Occipital lobe (tissue), 2 donors: Measurements from ENCODE around the gene SLC35D1. TPM values are rescaled to one million over a fixed set of nuclear protein-coding genes. Genes with fewer than 3 reads are reported as not detected.
"Not testable (repeated sequence)": the region's sequence is repeated elsewhere in the genome, so short reads cannot be mapped to it uniquely, and the experiment has no call there.

Experiments
- DNase-seq: peaks from one replicate; lab custom pipeline; 2025; lab: John Stamatoyannopoulos, UW
- total RNA-seq: library from RNA; depleted of rRNA; stranded (reverse); fragments of >200 nt; gene quantifications from one replicate; pipeline ENCODE4 v1.2.3, GENCODE V29; 2014

The SLC35D1 gene
- total RNA-seq, result 13.6 TPM

DNA sequence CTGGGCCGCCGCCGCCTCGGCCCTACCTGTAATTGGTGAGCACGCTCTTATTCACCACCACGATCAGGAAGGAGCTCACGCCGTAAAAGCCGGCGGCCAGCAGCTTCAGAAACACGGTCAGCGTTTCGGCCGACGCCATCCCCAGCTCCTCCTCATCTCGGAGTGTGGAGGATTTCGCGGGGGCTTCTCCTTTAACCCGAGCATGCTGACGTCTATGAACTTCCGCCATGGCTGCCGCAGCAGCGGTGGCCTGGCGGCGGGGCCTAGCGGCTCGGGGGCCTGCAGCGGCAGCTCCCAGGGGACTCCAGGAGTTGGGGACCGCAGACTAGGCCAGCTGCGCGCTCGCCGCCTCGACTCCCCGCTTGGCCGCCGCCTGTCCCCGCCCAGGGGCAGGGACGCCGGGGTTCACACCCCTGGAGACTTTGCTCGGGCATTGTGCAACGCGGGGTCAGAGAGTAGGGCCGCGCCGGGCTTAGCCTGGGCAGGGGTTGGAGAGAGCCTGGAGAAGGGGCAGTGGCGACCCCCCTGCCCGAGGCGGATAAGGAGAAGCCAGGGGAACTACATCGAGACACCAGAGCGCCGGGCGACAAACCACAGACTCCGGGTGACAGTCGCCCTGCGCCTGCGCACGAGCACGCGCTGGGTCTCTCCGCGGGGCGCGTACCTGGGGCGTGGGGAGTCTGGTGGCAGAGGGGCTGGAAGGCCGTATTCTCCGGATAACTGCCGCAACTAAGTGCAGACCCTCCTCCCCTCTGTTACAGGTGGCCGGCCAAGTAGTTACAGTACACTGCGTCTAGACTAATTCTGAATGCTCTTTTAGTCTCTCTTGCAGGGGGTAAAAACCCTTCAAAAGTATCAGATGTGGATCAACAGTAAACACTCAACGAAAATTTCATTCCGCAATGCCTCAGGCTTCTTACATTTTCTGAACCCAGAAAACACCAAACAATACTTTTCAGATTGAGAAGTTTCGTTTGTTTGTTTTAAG lies at the start of gene SLC35D1:
Gene SLC35D1 (minus strand): TSS at position 364 of the 988 bp plus-strand sequence. CDS start 135 bp downstream, at position 229.
- peak; percentile 78 for DNase-seq

DNA sequence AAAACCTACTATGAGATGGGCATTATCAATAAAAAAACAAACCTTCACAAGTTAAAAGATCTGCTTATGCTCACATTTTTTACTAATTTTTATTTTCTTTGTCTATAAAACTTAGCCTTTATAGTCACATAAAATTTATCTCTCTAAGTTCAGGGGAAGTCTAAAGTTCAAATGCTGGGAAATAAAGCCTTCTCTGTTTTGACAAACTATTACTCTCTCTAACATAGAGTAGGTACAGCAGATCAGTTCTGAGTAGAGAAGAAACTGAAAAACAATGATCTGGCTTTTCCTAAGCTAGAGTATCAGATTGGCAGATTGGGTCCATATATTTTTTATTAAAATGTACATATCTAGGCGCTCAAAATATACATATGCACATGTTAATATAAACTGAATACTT lies 49.6 kb upstream of the SLC35D1 start:
- DNase-seq, result no peak

DNA sequence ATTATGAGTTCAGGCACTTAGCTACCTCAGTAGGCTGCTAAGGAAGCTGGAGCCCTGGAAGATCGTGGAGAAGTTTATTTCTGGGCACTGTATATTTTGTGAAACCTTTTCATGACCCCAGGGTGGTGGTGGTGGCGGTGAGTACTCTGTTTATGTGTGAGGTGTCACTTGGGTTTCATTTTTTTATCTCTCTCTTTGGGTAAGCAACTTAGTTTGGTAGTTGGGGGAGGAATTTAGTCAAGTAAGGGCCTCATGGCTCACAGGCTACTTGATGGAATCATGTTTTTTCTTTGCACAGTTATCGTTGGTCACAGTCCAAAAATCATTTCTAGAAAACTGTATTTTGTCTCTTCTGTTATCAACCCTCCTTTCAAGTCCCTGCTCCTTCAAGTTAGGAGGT lies 46.9 kb upstream of the SLC35D1 start:
- DNase-seq, result no peak

DNA sequence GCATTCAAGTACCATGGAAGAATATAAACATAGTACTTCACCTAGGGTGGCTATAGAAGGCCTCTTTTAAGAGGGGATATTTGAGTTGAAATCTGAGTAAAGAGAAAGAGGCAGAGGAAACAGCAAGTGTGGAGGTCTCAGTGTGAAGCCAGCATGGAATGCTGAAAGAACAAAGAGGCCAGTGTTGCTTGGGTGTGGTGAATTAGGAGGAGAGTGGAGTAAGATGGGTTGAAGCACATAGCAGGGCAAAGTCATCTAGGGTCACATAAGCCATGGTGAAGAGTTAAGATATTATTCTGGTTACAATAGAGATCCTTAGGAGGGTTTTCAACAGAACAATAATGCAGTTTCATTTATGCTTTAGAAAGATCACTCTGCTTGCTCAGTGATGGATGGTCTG lies 43.4 kb upstream of the SLC35D1 start:
- no peak for DNase-seq

DNA sequence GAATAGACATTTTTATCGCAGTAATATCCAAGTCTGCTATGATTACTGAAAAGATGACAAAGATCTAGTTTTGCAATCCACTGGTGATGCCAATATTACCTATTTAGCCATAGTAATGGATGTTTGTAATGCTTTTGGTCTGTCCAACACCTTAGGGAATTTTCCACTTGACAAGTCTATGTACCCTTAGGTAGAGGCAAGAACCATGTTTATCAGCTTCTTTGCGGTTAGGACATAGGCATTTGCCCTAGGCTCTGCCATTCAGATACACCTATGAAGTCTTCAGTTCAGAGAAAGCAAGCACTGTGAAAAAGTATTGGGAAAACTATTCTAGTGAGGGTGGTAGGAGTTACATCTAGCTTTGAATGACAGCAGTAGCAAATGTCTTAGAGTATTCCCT lies 40.2 kb upstream of the SLC35D1 start:
- DNase-seq, result no peak

DNA sequence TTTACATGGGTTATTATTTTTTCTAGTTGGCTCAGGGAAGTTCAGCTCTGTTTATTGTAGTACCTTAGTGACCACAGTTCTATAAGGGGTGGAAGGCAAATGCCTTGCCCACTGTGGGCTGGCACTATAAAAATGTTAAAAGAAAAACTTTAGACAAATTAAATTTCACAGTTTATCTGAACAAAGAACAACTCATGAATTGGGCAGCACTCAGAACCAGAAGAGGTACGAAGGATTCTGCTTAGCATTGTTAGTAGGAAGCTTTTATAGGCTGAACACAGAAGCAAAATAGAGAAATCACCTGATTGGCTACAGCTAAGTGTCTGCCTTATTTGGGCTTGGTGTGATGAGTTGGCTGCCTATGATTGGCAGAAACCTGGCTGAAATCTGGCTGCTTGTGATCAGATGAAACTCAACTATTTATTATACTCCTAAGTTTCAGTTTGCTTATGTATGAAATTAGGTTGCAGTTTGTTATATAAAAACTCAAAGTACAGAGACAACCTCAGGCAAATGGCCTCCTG lies 35.8 kb upstream of the SLC35D1 start:
- no peak for DNase-seq

DNA sequence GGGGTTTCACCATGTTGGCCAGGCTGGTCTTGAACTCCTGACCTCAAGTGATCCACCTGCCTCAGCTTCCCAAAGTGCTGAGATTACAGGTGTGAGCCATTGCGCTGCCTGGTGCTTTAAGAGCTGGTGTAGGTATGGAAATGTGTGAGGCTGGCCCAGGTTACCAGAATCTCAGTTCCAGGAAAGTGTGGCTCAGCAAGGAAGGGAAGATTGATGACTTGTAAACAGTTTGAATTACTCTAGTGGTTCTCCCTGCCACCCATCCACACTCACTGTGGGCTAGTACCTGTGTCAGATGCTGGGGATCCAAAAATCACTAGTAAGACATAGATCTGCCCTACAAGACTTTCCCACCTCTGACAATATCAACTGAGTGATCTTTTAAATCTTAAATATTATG lies 34.5 kb upstream of the SLC35D1 start:
- no peak for DNase-seq

DNA sequence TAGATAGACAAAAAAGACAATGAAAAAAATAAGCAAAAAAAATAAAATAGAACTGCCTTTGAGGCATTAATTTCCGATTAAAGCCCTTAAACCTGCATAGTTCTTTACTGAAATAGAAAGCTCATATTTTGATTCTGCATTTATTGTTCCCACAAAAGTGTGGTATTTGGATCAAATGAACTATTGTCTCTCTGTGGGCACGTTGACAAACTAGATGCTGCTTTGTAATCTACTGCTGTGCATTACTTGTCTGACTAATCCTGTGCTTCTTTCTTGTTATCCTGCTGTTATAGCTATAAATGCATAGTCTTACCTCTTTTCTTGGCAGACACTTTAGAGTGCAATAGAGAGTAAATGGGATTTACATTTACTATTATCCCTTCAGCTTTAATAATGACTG lies 31.4 kb upstream of the SLC35D1 start:
- no peak for DNase-seq

DNA sequence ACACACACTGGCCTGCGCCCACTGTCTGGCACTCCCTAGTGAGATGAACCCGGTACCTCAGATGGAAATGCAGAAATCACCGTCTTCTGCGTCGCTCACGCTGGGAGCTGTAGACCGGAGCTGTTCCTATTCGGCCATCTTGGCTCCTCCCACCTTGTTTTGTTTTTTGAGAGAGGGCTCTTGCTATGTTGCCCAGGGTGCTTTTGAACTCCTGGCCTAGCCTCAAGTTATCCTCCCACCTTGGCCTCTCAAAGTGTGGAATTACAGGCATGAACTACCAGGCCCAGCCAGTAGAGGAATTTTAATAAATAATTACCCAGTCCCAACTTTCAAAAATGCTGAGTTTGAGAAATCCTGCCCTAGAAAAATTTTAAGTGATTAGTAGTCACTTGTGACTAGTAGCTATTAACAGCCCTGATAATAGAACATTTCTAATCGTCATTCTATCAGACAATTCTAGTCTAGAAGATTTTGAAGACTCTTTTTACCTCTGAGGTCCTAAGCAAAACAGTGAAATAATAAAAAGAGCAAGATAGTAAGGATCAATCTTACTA lies 30.9 kb upstream of the SLC35D1 start:
- no peak for DNase-seq

DNA sequence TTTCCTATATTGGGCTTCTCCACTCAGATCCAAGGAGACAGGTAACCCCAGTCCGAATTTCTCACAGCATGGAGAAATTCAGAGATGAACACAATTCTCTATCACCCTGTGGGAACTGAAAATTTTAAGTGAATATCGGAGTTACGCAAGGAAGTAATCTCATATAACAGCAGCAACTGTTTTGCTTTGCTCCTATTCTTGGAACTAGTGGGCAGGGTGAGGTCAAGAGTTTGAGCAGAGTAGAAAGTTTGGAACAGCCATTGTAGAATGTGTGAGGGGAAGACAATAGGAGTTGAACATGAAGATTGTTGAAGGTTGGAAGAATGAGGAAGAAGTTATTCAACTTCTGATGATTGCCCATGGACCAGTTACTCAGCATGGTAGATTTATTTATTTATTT lies 24.3 kb upstream of the SLC35D1 start:
- DNase-seq, result no peak

DNA sequence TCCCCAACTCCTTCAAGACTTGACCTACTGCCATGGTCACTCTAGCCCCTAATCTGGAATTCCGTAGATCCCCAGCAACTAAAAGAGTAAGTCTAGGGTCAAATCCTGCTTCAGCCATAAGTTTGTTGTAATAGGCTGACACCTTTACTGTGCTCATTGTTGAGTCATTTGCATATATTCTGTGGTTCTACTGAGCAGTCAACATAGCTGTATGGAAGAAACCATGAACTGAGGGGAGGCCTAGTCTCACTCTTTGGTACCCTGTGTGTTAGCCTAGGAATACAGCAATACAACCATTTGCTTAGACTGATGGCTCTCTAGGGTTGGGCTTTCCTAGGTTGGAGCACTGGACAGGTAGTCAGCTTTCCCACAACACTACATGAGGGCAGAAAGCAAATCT lies 23.6 kb upstream of the SLC35D1 start:
- no peak for DNase-seq

DNA sequence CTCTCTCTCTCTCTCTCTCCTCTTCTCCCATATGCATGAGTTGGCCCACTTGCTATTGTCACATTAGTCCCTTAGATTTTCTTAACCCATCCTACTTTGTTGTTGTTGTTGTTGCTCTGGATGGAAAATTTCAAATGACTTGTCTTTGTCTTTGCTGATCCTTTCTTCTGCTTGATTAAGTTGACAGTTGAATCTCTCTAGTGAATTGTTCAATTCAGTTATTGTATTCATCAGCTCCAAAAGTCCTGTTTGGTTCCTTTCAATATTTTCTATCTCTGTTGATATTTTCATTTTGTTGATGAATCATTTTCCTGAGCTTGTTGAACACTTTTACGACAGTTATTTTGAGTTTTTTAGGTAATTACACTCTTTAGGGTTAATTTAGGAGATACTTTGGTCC lies 18.8 kb upstream of the SLC35D1 start:
- no peak for DNase-seq

DNA sequence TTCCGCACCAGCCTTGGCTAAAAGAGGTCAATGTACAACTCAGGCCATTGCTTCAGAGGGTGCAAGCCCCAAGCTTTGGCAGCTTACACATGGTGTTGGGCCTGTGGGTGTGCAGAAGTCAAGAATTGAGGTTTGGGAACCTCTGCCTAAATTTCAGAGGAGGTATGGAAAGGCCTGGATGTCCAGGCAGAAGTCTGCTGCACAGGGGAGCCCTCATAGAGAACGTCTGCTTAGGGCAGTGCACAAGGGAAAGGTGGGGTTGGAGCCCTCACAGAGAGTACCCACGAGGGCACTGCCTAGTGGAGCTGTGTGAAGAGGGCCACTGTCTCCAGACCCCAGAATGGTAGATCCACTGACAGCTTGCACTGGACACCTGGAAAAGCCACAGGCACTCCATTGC lies 13.7 kb upstream of the SLC35D1 start:
- DNase-seq, result not testable (repeated sequence)

DNA sequence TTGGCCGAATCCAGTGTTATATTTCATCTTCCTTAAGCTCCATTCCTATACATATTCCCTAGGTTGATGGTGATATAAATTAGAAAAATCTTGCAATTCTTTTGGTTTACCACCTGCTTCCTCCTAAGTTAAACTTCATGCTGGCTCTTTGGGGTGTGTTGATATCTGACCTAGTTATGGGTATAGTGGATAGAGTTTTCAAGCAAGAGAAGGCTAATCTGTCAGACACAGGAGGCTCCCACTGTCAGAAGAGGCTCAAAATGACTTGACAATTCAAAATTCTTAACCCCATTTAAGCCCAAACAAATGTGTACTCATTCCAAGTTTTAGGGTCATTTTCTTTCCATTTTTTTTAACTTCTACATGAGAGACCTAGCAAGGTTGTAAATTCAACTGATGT lies 8.5 kb upstream of the SLC35D1 start:
- no peak for DNase-seq

DNA sequence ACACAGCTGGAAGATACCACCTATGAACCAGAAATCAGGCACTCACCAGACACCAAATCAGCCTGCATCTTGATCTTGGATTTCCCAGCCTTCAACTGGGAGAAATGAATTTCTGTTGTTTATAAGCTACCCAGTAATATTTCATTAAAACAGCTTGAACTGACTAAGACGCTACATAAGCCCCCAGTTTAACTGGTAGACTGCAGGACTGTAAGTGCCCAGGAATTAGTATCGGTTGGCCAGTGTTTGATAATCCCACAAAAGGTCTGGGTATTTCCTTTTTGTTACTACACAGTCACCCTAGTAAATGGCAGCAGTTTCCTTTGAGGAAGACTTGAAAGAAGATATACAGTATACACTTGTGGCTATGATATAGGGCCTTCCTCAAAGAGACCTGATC lies 7.3 kb upstream of the SLC35D1 start:
- DNase-seq, result no peak

DNA sequence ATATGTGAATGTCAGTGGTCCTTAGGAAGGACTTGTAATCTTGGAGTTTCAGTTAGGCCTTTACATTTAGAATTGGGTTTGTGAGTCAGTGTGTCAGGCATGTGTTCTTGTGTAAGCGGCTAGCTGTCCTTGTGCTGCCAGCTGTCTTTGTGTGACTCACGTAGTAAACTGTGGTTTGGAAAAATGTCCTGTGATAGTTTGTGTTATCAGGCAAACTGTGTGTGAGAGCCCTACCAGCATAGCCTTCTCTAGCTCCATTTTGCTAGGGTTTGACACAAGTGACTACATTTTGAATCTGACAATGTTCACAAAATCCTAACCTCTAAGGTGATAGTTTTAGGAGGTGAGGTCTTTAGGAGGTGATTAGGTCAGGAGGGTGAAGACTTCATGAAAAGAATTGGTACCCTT lies 6.9 kb upstream of the SLC35D1 start:
- no peak for DNase-seq

DNA sequence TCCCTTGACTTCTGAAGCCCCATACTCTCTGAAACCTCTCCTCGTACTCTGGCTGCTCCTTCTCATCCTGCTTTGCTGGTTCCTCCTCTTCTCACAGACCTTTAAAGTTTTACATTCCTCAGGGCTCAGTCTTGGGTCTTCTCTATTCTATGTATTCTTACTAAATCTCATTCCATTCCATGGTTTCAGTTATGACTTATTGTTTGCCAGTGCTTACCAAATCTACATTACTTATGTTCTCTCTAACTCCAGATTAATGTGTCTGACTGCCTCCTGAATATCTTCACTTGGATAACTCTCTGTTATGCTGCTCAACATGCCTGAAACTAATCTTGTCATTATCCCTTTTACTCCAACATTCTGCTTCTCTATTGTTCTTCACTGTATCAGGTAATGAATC lies 5.4 kb upstream of the SLC35D1 start:
- no peak for DNase-seq

DNA sequence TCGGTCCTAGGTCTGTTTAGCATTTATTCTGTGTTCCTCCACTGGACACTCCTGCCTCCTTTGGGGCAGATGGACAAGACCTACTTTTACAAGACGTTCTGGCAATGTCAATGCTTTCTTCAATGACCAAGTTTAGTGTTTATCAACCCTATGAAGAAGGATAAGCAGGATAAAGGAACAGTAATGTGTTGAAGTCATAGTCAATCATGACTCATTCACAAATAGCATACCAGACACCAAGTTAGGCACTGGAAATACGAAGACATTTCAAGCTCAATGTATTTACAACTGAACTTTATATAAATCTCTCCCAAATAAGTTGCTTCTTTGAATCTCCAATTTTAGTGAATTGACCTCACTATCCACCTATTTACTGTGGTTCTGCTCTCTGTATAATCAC lies 4.8 kb upstream of the SLC35D1 start:
- no peak for DNase-seq

DNA sequence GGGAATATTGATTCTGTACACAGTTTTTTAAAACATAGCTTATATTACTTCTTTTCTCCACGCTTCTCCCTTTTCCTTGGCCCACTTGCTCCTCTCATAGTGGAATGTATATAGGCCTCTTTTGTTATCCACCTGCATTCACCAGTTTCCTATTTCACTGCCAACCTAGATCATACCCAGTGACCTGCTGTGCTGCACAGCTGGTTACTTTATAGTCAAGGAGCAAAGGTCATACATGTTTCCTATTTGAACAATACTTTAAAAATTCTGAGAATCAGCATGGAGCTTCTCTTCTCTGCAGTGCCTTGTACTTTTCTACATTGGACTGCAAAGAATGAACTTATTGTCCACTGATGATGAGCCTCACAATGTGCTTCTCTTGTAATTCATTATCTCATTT lies 4.3 kb upstream of the SLC35D1 start:
- no peak for DNase-seq

DNA sequence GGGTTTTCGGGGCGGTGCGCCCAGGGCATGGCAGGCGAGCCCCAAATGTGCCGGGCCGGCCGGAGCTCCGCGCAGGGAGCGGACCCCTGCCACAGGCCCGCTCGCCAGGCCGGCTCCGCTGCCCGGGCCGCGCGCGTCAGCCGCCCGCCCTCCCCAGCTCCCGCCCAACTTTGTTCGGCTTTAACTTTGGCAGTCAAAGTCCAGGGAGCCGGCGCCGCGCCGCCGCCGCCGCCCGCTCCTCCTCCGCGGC lies 488 bp downstream of the SLC35D1 start:
- DNase-seq, result no peak

DNA sequence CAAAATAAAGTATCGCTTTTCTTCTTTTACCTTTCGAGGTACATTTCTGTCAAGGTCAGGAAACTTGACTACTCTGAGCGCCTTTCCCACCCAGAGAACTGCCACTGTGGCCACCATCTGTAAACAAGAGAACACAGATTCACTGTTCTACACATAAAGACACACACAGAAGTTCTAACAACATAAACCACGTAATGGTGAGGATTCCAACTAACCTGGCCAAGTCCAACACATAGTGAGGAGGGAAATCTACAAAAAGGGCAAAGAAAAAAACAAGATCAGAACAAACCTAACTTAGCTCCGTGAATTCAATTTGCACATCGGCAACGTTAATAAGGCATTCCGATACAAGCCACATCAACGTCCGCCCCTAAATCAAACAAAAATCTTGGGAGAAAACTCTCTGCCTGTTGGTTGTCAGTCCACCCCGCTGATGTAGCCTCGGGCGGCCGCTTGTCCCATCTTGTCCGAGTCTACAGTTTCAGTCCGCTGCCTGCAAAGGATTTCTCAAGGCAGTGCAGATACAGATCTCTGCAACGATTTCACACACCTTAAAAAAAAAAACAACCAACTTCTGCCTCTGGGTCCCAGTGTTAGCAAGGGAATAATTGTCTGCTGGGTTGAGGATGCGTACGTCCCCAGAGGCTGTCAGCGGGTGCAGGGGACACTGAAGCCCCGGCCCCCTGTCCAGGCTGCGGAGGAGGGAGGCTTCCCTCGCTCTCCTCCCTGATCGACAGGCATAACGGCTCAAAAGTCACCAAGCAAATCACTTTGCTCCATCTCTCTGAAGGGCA lies 1.0 kb downstream of the SLC35D1 start:
- DNase-seq, result peak; percentile 51

DNA sequence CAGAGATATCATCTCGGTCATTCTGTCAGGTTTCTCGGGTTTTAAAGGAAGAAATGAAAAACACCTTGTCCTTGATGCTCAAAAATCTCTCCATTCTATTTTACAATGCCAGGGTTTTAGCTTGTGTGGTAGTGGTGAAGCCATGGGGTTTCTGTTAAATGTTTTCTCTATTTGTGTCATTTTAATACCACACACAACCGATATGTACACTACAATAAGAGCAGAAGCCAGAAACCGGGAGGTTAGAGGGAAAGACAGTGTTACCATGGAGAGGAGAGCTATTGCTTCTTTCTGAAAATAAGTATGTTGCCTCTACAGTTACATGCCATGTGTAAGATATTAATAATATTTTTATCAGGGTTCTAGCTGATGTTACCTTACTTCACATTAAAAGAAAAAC lies 2.8 kb downstream of the SLC35D1 start:
- DNase-seq, result no peak
